Measurements from ENCODE around the gene RPAP2.
"Not testable (repeated sequence)": the region's sequence is repeated elsewhere in the genome, so short reads cannot be mapped to it uniquely, and the experiment has no call there.

The RPAP2 gene

DNA sequence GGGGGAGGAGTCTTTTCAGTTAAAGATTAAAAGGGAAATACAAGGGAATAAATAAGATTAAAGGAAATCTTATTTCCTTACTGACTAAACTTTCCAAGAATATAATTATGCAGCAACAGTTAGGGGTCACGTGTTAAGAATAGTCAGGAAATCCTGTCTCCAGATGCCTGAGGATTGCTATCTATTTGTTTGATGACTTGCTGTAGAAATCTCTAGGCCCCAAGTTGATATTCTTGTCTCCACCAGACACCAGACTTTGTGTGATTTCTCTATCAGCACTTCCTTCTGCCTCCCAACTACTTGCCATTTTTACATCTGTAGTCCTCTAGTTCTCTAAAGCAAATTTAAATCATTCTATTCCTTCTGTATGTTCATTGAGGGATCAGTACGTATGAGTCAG, 77.5 kb downstream of the RPAP2 start:
- DNase-seq (ENCODE audit: low spot score), result no peak

DNA sequence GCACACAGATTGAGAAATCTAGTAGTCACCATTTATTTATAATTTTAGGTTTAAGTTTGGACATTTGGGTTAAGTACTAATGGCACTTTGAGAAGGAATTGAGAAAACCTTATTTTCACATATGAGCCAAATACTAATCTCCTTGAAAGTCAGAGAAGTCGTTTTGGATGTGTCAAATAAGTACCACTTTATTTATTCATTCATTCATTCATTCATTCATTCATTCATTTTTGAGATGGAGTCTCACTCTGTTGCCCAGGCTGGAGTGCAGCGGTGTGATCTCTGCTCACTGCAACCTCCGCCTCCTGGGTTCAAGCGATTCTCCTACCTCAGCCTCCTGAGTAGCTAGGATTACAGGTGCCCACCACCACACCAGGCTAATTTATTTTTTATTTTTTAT, 79.1 kb downstream of the RPAP2 start:
- not testable (repeated sequence) for DNase-seq (ENCODE audit: low spot score)

DNA sequence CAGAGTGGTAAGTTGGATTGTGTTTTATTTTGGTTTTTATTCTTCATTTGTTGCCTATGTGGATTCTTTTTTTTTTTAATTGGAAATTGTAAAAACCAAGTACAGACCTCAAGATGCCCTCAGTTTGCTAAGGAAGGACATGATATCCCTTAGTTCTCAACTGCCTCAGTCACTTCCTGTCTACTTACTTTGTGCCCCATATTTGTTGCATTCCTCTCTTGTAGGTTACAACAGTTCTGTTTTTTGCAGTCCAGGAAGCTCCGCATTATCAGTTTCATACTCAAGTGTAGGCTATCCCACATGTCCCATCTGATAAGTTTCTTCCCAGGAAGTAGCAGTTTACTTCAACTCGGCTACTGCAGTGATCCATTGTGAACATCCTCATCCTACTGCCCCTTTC, 82.0 kb downstream of the RPAP2 start:
- no peak for DNase-seq (ENCODE audit: low spot score)

DNA sequence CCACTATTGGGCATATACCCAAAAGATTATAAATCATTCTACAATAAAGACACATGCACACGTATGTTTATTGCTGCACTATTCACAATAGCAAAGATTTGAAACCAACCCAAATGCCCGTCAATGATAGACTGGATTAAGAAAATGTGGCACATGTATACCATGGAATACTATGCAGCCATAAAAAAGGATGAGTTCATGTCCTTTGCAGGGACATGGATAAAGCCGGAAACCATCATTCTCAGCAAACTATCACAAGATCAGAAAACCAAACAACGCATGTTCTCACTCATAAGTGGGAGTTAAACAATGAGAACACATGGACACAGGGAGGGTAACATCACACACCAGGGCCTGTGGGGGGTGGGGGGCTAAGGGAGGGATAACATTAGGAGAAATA, 95.1 kb downstream of the RPAP2 start:
- DNase-seq (ENCODE audit: low spot score), result not testable (repeated sequence)

DNA sequence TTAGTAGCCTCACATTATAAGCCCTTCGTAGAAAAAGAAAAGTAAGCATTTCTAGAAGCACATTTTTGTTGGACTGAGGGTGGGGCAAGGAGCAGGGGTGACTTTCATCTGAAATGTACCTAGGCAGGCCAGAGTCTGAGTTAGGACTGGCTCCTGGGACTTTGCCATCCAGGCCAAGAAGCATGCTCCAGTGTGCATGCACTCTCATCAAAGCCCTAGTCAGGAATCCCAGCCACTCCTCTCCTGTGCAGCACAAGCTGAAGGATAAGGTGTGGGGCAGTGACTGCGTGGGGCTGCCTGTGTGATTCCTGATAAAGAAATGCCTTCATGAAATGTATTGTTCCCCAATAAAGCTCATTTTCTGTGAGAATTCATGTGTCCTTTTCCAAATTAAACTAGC, 99.7 kb downstream of the RPAP2 start:
- no peak for DNase-seq (ENCODE audit: low spot score)

DNA sequence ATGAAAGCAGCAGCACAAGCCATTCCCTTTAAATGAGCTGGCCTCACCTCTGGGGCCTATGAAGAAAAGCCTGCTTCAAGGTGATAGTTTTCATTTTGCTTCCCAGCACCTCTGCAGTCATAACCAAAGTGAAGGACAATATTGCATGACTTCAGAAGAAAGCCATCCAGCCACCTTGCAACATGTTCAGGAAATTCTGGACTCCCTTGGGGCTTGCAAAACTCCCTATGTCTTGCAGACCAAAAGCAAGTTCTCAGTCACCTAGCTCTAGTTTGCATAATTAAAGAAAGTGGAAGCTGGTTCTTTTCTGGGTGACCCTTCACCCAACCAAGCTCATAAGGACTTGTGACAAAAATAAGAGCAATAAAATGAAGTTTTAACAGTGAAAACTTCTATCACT, 100.2 kb downstream of the RPAP2 start:
- DNase-seq (ENCODE audit: low spot score), result no peak

DNA sequence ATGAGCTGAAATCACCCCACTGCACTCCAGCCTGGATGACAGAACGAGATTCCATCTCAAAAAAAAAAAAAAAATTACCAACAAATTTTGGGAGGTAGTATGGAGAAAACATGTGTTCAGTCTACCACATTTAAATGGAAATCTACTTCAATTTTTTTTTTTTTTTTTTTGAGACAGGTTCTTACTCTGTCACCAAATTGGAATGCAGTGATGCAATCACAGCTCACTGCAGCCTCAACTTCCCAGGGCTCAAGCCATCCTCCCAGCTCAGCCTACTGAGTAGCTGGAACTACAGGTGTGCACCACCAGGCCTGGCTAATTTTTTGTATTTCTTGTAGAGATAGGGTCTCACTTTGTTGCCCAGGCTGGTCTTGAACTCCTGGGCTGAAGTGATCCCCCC, 105.8 kb downstream of the RPAP2 start:
- DNase-seq (ENCODE audit: low spot score), result no peak

DNA sequence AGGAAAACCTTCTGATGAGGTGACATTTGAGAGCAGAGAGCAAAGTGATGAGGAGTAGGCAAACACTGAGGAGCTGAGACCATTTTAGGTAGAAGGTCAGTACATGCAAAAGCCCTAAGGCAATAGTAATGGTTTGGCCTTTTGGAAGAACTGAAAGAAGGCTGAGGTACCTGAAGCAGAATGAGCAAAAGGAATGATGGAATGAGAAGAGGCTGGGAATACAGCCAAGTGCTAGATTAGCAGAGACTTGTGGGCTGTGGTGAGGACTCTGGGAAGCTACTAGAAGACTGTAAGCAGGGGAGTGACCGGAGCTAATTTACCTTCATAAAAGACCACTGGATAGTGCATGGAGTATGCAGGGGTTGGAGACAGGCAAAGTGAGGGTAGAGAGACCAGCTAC, 110.0 kb downstream of the RPAP2 start:
- no peak for DNase-seq (ENCODE audit: low spot score)

DNA sequence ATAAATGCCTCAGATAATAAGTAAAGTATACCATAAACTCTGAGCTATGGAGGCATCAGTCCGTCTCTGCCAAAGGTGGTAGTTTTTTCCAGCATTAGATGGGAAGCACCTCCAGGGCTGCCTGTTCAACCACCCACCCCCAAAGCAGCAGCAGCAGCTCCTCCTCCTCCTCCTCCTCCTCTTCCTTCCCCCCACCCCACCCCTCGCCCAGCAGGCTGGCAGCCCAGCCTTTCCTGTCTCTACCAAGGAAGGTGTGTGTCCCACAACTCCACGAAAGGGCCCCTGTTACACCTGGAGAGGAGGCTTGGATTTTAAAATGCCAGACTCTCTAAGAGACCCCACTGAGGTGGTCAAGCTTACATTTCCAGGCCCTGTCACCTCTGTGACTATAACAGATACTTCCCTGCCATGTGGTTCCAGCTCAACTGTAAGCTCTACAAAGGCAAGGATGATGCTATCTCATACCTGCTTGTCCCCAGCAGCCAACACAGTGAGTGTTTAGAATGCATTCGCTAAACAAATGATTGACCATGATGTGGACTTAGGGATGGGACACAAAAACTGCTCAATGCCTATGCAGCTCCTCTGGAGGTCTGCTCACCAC, 111.2 kb downstream of the RPAP2 start:
- DNase-seq (ENCODE audit: low spot score), result no peak

DNA sequence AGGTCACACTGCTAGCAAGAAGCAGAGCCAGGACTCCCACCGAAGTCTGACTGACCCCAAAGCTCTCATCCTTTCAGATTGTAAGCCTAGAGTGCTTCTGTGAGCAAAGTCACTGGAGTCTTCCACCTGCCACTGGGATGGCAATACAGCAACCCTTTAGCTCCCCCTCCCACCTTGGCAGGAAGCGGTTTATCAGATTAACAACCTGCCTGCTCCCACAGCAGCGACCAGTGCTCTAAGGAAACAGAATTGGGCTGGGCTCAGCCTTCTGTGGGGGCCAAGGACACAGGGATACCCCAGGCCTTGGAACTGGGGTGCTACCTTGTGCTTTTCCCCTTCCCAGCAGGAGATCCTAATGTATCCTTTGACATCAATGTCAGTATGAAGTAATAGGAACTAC, 111.8 kb downstream of the RPAP2 start:
- no peak for DNase-seq (ENCODE audit: low spot score)

DNA sequence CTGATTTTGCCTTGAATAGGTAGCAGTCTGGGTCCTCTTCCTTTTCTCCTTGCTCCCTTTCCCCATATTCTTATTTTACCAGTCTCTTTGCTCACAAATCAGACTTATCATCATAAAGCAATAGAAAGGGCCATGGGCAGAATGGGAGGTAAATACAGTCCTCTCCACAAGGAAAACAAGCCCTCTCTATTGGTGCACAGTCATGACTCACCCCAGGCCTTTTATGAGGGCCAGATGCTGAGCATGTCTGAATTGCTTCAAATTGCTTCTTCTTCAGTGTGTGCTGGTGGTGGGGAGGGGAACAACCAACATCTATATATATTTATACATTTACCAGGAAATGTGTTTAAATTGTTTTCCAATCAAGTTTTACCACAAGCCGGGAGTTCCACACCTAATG, 112.7 kb downstream of the RPAP2 start:
- no peak for DNase-seq (ENCODE audit: low spot score)

DNA sequence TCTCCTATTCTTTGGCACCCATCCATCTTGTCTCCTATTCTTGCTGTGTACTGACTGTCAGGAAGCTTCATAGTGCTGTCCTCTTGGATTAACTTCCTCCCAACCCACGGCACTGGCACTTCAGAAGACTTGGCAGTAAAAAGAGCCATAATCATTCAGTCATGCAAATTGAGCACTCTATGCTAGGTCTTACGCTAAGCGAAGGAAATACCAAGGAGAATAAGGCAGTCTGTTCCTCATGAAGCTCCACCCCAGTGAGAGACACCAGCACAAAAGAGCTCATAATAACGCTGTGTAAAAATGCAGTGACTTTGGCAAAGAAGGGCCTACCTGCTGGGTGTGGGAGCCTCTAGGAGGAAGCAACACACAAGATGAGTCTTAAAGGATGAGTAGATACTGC, 120.8 kb downstream of the RPAP2 start:
- DNase-seq (ENCODE audit: low spot score), result no peak

DNA sequence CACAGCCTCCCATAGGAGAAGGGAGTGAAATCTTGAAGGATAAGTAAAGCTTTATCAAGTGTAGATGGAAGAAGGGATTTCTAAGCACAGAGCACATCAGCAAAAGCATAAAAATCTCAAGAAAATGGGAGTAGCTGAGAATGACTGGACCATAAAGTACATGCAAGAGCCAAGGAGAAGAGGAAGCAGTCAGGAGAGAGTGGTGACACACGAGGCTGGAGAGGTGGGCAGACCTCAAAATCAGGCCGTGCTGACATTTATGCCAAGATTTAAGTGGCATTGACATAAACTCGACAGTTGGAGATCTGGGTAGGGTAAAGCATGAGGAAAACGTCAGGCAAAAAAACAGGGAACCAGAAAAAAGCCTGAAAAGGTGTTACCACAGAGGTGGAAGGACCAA, 125.5 kb downstream of the RPAP2 start:
- DNase-seq (ENCODE audit: low spot score), result no peak

DNA sequence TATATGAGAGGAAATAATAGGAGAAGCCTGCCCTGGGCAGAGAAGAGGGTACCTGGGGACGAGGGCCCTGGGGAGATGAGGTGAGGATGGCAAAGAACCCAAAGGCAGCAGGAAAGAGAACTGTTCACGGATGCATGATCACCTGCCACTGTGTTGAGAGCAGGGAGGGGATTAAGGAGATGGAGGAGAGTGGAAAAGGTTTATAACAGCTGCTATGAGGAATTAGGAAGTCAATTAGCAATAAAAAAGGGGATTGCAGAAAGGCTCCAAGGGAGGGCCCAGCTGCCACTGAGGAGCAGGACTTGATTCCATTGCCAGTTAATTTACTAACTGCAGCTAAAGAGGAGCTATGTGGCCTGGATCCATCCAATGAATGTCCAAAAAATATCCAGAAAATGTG, 126.8 kb downstream of the RPAP2 start:
- DNase-seq (ENCODE audit: low spot score), result no peak

DNA sequence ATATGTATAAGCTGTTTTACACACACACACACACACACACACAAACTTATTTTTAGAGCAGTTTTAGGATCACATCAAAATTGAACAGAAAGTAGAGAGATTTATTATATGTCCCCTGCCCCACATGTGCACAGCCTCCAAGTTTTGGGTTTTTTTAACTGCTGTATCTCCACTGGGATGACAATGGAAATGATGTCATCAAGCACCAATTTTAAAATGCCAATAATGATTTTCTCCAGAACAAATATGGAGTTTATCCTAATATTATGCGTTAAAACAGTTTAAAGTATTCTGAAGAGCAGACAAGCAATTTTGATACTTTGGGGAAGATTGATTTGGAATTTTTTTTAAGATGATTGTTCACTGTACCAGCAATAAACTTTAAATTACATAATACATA, 131.2 kb downstream of the RPAP2 start:
- no peak for DNase-seq (ENCODE audit: low spot score)

DNA sequence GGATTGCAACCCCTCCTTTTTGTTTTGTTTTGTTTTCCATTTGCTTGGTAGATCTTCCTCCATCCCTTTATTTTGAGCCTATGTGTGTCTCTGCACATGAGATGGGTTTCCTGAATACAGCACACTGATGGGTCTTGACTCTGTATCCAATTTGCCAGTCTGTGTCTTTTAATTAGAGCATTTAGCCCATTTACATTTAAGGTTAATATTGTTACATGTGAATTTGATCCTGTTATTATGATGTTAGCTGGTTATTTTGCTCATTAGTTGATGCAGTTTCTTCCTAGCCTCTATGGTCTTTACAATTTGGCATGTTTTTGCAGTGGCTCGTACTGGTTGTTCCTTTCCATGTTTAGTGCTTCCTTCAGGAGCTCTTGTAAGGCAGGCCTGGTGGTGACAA, 135.7 kb downstream of the RPAP2 start:
- not testable (repeated sequence) for DNase-seq (ENCODE audit: low spot score)

DNA sequence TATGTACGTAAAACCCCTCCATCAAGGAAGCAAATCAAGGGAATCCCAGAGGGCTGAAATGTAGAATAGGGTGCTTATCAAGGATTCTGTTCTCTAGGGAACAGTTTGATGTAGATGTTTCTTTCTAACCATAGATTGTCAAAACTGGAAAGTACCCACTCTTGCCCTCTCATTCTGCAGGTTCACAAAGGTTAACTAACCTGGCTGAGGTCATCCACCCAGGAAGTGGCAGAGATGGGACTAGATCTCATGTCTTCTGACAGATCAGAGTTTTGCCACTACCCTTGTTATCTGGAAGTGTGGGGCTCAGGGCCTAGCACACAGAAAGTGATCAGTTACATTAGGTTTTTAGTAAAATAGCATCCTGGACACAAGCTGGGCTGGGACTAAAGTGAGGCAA, 140.4 kb downstream of the RPAP2 start:
- no peak for DNase-seq (ENCODE audit: low spot score)

DNA sequence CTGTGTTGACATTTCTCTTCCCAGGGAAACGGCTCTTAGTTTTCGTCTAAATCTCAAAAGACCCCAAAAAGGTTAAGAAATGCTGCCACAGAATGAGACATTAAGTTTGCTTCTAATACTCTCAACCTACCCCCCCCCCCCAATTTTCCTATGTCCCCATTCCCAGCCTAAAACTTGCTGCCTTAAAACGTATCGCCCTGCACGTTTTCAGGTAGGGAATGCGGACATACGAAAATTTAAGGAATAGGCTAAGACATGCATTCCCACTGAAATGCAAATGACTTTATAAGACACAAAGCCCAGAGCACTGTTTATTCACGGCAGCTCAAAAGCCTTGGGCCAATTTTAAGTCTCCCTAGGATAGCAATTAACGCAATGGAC, 142.4 kb downstream of the RPAP2 start:
- DNase-seq (ENCODE audit: low spot score), result no peak

DNA sequence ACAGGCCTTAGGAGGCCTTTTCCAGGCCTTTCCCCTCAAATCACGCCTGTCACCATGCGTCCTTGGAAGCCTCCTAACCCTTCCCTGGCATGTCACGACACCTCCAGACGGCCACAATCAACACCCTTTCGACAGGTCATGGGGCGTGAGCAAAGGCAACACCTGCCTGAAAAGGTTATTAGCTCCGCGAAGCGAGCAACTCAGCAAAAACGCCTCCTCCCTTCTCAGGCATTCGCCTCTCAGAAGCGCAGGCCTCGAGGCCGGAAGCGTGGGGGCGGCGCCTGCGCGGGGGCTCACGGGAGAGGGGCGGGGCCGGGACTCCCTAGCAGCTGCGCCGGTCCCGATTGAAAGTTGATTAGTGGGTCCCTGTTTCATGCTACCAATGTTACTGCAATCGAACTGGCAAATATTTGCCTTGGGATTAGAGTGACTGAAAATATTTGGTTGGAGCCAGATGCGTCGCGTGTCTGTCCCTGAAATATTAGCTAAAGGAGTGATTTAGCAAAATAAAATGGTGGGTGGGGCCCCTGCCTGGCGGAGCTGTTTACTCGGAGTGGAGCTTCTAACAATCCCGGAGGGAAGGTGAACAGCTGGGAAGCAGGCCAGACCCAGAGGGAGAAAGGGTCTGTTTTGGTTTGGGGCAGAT, 143.0 kb downstream of the RPAP2 start:
- no peak for DNase-seq (ENCODE audit: low spot score)

DNA sequence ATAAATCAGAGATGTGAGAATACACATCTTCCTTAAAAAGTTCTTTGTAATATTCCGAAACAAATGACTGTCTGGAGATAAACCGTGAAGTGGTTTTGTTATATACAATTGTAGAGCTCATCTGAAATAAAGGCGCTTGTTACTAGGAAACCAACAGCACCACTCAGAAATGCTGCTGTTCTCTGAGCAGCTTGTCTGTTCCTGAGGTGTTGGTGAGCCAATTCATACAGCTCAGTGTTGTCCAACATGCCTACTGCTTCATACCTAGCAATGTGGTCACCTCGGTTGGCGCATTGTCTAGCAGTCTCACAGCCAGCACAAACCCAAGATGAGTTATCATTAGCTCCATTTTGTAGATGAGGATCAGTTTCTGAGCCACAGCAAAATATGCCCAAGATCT, 143.5 kb downstream of the RPAP2 start:
- no peak for DNase-seq (ENCODE audit: low spot score)

DNA sequence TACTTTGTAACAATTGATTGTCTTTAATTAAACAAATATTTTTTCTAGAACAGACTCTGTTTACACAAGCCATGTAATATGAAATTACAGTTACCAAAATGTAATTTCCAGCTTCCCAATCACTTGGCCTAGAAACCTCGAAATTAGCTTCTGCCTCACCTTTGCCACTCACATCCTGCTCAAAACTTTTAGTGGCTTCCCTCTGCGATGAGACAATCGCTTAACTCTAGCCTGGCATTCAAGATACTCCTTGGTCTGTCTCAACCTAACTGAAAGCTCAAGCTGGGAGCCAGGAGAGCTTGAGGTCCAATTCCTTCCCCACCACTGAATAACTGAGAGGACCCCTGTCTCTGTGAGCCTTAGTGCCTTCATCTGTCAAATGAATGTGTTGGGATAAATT, 145.0 kb downstream of the RPAP2 start:
- no peak for DNase-seq (ENCODE audit: low spot score)

DNA sequence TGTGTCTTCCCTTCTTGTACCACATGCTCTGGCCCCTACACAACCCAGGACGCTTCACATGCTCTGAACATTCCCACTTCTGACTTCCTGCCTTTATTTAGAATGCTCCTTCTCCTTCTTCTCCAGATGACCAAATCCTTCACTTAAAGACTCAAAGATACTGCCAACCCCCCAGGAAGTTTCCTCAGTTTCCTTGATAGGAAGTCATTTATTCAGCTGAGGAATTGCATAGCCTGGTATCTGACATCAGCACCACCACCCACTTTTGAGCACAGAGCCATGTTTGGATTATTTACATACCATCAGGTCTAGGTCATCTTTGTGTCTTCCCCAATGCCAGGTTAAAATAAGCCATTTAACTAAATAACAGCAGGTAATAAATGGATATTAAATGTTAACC, 145.5 kb downstream of the RPAP2 start:
- DNase-seq (ENCODE audit: low spot score), result no peak

DNA sequence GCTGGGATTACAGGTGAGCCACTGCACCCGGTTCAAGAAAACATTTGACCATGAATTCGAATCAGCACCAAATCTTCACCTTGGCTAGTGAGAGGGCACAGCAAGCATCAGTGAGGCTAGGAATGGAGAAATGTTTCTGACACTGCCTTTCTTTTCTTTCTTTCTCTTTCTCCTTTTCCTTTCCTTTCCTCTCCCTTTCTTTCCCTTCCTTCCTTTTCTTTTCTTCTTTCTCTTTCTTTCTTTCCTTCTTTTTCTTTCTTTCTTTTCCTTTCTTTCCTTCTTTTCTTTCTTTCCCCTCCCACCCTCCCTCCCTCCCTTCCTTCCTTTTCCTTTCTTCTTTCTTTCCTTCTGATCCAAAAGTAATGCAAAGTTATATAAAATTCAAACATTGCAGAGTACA, 147.0 kb downstream of the RPAP2 start:
- DNase-seq (ENCODE audit: low spot score), result no peak

DNA sequence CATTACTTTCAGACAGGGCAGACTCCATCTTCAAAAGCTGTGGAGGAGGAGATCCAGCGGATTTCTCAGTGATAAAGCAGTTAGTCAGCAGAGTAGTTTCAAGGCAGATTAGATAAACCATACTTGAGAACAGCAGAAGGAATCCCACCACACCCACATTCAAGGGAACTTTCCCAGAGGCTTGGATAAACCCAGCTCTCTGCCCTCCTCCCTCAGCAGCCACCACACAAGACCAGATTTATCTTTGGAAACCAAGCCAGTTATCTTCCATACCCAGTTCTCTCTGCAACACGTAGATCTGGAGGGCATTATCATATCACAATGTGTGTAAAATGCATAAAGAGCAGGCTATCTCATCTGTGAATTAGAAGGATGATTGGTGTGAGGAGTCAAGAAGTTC, 147.7 kb downstream of the RPAP2 start:
- no peak for DNase-seq (ENCODE audit: low spot score)

All from globus pallidus (tissue), 1 donor.